GM12892 (cell line): Measurements from ENCODE around the gene SESTD1.

Experiments used
- POLR2A ChIP-seq: IDR thresholded peaks from 2 replicates; pipeline ENCODE4 v1.6.1; 2011; ENCODE audit warnings: low read depth, low read length, control low read depth
- POLR2AphosphoS5 ChIP-seq: IDR thresholded peaks from 2 replicates; pipeline ENCODE4 v1.6.1; 2011; ENCODE audit warnings: low read depth, low read length, control low read depth
- TAF1 ChIP-seq: IDR thresholded peaks from 2 replicates; pipeline ENCODE4 v1.6.1; 2011; ENCODE audit warnings: low read depth, mild to moderate bottlenecking, control low read depth, low read length, borderline replicate concordance

- TF ChIP-seq POLR2A = no peak
- TF ChIP-seq POLR2AphosphoS5 = no peak
- TF ChIP-seq TAF1 = no peak
Measured at GRCh38 chr2:179170901-179171300, 93.7 kb downstream of the SESTD1 start.
